Activated T-cell treated with anti-CD3 and anti-CD28 coated beads, Interleukin-2, amount 50 U/mL, for 4 hours (primary cell): ENCODE measurements around the gene LRCOL1. TPM values are rescaled to one million over a fixed set of nuclear protein-coding genes. Genes with fewer than 3 reads are reported as not detected.

Source experiments
- ATAC-seq, 2 donors: fragments of 200-7000 bp; cut with Tn5 transposase; one replicate each; pipeline ENCODE4 v1.10.0; 2021
- DNase-seq: peaks from one replicate; pipeline ENCODE4 v3.0.0-alpha.2; 2020
- H3K27me3 Mint-ChIP-seq: one replicate; pipeline ENCODE4 v1.8.0; 2021; ENCODE audit warnings: low read depth, mixed read lengths
- H3K36me3 Mint-ChIP-seq: one replicate; pipeline ENCODE4 v1.8.0; 2022; ENCODE audit warnings: mixed read lengths; ENCODE audit not compliant: insufficient read depth
- H3K4me1 Mint-ChIP-seq: one replicate; pipeline ENCODE4 v1.8.0; 2021; ENCODE audit warnings: low read depth, mixed read lengths
- H3K4me3 Mint-ChIP-seq: one replicate; pipeline ENCODE4 v1.8.0; 2021; ENCODE audit warnings: mild to moderate bottlenecking, moderate library complexity, mixed read lengths
- H3K9me3 Mint-ChIP-seq: one replicate; pipeline ENCODE4 v1.8.0; 2021; ENCODE audit warnings: mixed read lengths
- total RNA-seq, 3 donors: library from RNA; stranded (reverse); gene quantifications; one replicate each; pipeline ENCODE4 v1.2.1, GENCODE V29; 2021

Gene LRCOL1
- total RNA-seq, 3 donors from 2014 or later = not detected

DNA sequence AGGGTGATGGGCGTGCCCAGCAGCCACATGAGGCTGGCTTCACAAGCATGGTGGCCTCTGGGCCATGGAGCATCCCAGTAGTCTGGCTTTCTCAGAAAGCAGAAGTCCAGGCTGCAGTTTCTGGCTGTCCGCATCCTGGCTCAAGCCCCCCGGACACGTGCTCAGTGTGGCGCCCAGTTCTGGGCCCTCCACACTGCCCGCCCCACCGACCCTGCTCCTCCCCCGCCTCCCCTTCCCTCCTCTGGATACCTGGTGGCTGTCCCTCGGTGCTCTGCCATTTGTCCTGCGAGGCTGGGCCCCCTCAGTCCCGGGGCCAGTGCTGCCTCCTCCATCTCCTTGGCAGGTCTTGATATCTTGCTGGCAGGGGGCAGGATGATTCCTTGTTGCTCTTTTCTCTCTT, 31.6 kb downstream of the LRCOL1 start:
- no peaks in the 10 kb centered on the region for H3K9me3 Mint-ChIP-seq
- H3K27me3 Mint-ChIP-seq = no peaks in the 10 kb centered on the region
- DNase-seq (no peak), ATAC-seq (no peak)
- H3K36me3 Mint-ChIP-seq = peaks cover 11% of the 10 kb centered on the region
- no peaks in the 10 kb centered on the region for H3K4me1 Mint-ChIP-seq
- no peak overlapping the region for H3K4me3 Mint-ChIP-seq

GRCh38 chr12:132578118-132578517, 32.3 kb downstream of the LRCOL1 start:
- no peaks in the 10 kb centered on the region for H3K4me1 Mint-ChIP-seq
- H3K36me3 Mint-ChIP-seq = peaks cover 9% of the 10 kb centered on the region

DNA sequence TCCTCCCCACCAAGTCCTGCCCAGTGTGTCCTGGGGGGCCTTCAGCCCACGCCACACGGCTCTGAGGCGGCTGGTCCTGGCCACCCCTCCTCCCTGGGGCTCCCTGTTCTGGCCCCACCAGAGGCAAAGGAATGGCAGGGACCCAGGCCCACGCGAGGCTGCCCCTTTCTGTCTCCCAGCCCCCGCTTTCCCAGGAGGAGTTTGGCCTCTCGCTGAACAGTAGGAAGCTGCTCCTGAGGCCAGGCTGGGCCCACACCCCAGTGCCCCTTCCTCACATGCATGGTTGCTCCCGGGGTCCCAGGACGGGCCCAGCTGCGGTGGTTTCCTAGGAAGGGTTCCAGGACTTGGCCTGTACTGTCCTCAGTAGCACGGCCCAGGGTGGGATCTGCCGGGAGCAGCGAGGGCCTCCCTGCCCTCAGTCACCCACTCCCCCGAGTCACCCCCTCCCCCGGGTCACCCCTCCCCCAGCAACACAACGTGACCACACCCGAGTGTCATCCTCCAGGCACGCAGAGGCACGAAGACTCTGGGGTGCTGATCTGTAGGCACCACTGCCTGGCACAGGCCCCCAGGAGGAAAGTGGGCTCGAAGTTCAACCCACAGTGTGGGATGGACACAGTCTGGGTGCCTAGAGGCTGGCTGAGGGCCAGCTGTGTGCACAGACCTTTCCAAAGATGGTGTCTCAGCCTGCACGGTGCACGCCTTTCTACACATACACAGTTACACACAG, 33.0 kb downstream of the LRCOL1 start:
- H3K9me3 Mint-ChIP-seq = no peaks in the 10 kb centered on the region
- ATAC-seq (no peak), DNase-seq (no peak)
- peaks cover 9% of the 10 kb centered on the region for H3K36me3 Mint-ChIP-seq
- H3K27me3 Mint-ChIP-seq = no peaks in the 10 kb centered on the region
- H3K4me3 Mint-ChIP-seq = no peak overlapping the region
- H3K4me1 Mint-ChIP-seq = no peaks in the 10 kb centered on the region

More at GRCh38 chr12:132578118-132578517, 32.3 kb downstream of the LRCOL1 start:
- Mint-ChIP-seq H3K4me3 (no peak overlapping the region), H3K9me3 (no peaks in the 10 kb centered on the region), H3K27me3 (no peaks in the 10 kb centered on the region)
- no peak for ATAC-seq
- DNase-seq = no peak

- no peaks in the 10 kb centered on the region for H3K4me1 Mint-ChIP-seq
- peaks cover 9% of the 10 kb centered on the region for H3K36me3 Mint-ChIP-seq
- DNase-seq (no peak), ATAC-seq (no peak)
- H3K27me3 Mint-ChIP-seq = no peaks in the 10 kb centered on the region
- H3K4me3 Mint-ChIP-seq = no peak overlapping the region
- H3K9me3 Mint-ChIP-seq = no peaks in the 10 kb centered on the region
These were observed 33.7 kb downstream of the LRCOL1 start for GRCh38 chr12:132576701-132577100.

DNA sequence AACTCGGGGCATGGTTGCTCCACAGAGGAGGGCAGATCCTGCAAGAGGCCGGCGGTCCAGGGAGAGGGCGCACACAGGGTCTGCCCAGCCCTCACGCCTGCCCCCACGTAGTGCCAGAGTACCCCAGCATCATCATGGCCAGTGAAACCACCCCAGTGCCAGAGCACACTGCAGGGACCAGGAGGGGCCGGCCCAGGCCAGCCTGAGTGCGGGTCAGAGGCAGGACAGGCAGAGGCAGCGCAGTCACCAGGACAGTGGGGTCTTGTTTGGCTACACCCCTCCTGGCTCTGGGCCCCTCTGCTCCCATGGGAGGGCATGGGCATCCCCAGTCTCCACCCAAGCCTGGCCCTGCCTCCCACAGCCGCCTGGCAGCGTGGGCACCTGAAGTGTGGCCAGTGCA, 34.7 kb downstream of the LRCOL1 start:
- no peak for DNase-seq
- H3K27me3 Mint-ChIP-seq = no peaks in the 10 kb centered on the region
- H3K4me3 Mint-ChIP-seq = no peak overlapping the region
- H3K9me3 Mint-ChIP-seq = no peaks in the 10 kb centered on the region
- peaks cover 9% of the 10 kb centered on the region for H3K36me3 Mint-ChIP-seq
- no peak for ATAC-seq
- H3K4me1 Mint-ChIP-seq = no peaks in the 10 kb centered on the region

- Mint-ChIP-seq H3K4me1 (no peaks in the 10 kb centered on the region), H3K4me3 (no peak overlapping the region), H3K27me3 (no peaks in the 10 kb centered on the region), H3K36me3 (peaks cover 9% of the 10 kb centered on the region), H3K9me3 (no peaks in the 10 kb centered on the region)
- DNase-seq (no peak), ATAC-seq (no peak)
These were observed 35.9 kb downstream of the LRCOL1 start for GRCh38 chr12:132574271-132574996.

DNA sequence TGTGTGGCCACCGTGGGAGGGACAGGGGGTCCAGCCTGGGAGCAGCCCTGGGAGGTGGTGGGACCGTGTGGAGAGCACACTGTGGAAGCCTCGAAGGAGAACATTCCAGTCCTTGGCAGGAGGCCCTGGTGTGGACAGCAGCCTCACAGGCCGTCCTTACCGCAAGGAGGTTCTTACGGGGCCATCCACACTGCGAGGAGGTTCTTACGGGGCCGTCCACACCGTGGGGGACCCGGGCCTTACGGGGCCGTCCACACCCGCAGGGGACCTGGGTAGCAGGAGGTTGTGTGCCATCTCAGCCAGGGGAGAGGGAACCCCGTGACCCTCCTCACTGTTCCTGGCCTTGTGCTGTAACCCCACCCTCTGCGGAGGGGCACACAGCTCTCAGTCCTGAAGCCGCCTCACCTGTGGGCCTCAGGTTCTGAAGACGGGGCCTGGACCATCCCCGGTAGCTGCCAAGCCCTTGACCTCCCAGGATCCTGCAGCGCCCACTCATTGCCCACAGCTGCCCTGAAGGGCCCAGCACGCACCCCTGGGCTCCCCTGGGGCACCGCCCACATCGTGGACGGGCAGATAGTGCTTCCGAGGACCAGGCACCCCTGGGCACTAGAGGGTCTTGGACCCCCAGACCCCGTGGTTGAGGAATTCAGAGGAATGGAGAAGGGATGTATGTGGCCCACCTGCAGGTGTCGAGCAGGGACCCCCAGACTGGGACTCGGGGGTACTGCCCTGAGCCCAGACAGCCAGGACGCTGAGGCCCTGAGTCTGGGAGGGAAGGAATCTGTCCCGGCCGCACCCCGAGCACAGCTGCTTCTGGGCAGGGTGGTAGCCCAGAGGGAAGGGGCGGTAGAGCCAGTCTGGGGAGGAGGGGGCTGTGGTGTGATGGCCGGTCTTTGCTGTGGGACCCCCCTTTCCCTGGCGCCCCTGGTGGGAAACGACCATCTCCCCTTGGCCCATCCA, 37.3 kb downstream of the LRCOL1 start:
- ATAC-seq (no peak), DNase-seq (no peak)
- no peaks in the 10 kb centered on the region for H3K9me3 Mint-ChIP-seq
- peaks cover 5% of the 10 kb centered on the region for H3K36me3 Mint-ChIP-seq
- no peaks in the 10 kb centered on the region for H3K4me1 Mint-ChIP-seq
- H3K4me3 Mint-ChIP-seq = no peak overlapping the region
- H3K27me3 Mint-ChIP-seq = no peaks in the 10 kb centered on the region

- DNase-seq (no peak), ATAC-seq (no peak)
- Mint-ChIP-seq H3K27me3 (no peaks in the 10 kb centered on the region), H3K9me3 (no peaks in the 10 kb centered on the region), H3K4me1 (no peaks in the 10 kb centered on the region), H3K4me3 (no peak overlapping the region), H3K36me3 (no peaks in the 10 kb centered on the region)
These were observed 38.3 kb downstream of the LRCOL1 start for GRCh38 chr12:132572106-132572505.

DNA sequence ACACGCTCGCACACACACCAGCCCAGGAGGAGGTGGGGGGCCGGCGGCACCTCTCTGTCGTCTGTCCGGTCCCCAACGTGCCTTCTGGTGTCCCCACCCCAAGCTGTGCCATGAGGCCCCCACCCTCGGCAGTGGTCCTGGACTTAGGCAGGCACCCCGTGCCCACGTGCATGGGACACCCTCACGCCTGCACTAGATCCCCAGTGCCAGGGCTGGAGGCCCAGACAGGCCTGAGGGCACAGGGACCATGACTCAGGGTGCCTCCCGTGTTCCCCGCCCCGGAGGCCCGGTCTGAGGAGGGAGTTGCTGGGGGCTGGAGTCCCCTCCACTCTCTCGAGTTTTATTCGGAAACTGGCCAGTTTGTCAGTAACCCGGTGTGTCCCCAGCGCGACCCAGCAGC, 38.8 kb downstream of the LRCOL1 start:
- H3K27me3 Mint-ChIP-seq = no peaks in the 10 kb centered on the region
- no peak for DNase-seq
- no peaks in the 10 kb centered on the region for H3K36me3 Mint-ChIP-seq
- H3K9me3 Mint-ChIP-seq = no peaks in the 10 kb centered on the region
- H3K4me3 Mint-ChIP-seq = no peak overlapping the region
- H3K4me1 Mint-ChIP-seq = no peaks in the 10 kb centered on the region
- ATAC-seq = no peak

- H3K4me1 Mint-ChIP-seq = no peaks in the 10 kb centered on the region
- no peaks in the 10 kb centered on the region for H3K9me3 Mint-ChIP-seq
- H3K4me3 Mint-ChIP-seq = no peak overlapping the region
- no peaks in the 10 kb centered on the region for H3K36me3 Mint-ChIP-seq
- no peaks in the 10 kb centered on the region for H3K27me3 Mint-ChIP-seq
- ATAC-seq (no peak), DNase-seq (no peak)
These were observed 39.3 kb downstream of the LRCOL1 start for GRCh38 chr12:132571051-132571450.

GRCh38 chr12:132570635-132571034, 39.7 kb downstream of the LRCOL1 start:
- H3K27me3 Mint-ChIP-seq = no peaks in the 10 kb centered on the region
- no peak overlapping the region for H3K4me3 Mint-ChIP-seq
- DNase-seq (no peak), ATAC-seq (no peak)
- no peaks in the 10 kb centered on the region for H3K9me3 Mint-ChIP-seq
- H3K36me3 Mint-ChIP-seq = no peaks in the 10 kb centered on the region
- H3K4me1 Mint-ChIP-seq = no peaks in the 10 kb centered on the region

GRCh38 chr12:132569856-132570480, 40.4 kb downstream of the LRCOL1 start:
- Mint-ChIP-seq H3K4me3 (no peak overlapping the region), H3K36me3 (no peaks in the 10 kb centered on the region)

GRCh38 chr12:132568826-132569480, 41.4 kb downstream of the LRCOL1 start:
- H3K27me3 Mint-ChIP-seq = no peaks in the 10 kb centered on the region
- no peaks in the 10 kb centered on the region for H3K4me1 Mint-ChIP-seq
- H3K36me3 Mint-ChIP-seq = no peaks in the 10 kb centered on the region
- no peaks in the 10 kb centered on the region for H3K9me3 Mint-ChIP-seq
- DNase-seq (no peak), ATAC-seq (no peak)
- no peak overlapping the region for H3K4me3 Mint-ChIP-seq

More at GRCh38 chr12:132569856-132570480, 40.4 kb downstream of the LRCOL1 start:
- H3K4me1 Mint-ChIP-seq = no peaks in the 10 kb centered on the region
- ATAC-seq (no peak), DNase-seq (no peak)
- H3K27me3 Mint-ChIP-seq = no peaks in the 10 kb centered on the region
- H3K9me3 Mint-ChIP-seq = no peaks in the 10 kb centered on the region
